ENCODE results near the gene ZC3H7B. TPM values are rescaled to one million over a fixed set of nuclear protein-coding genes. Genes with fewer than 3 reads are reported as not detected.

Gene ZC3H7B
- total RNA-seq, 1 donor from 2014 or later, result 44.3 TPM

GRCh38 chr22:41324821-41325528 is 23.6 kb downstream of the ZC3H7B start:
- DNase-seq (ENCODE audit: low read depth), result no peak

- DNase-seq (ENCODE audit: low read depth), result peak; percentile 71
These were observed 25.8 kb downstream of the ZC3H7B start for GRCh38 chr22:41327124-41327523.

- no peak for DNase-seq (ENCODE audit: low read depth)
These were observed 28.8 kb downstream of the ZC3H7B start for GRCh38 chr22:41330169-41330568.

GRCh38 chr22:41332217-41332939 is 31.1 kb downstream of the ZC3H7B start:
- no peak for DNase-seq (ENCODE audit: low read depth)

GRCh38 chr22:41333806-41334205 is 32.5 kb downstream of the ZC3H7B start:
- no peak for DNase-seq (ENCODE audit: low read depth)

GRCh38 chr22:41334215-41334614 is 32.9 kb downstream of the ZC3H7B start:
- peak; percentile 47 for DNase-seq (ENCODE audit: low read depth)

- no peak for DNase-seq (ENCODE audit: low read depth)
These were observed 33.8 kb downstream of the ZC3H7B start for GRCh38 chr22:41334951-41335635.

- DNase-seq (ENCODE audit: low read depth), result no peak
These were observed 37.4 kb downstream of the ZC3H7B start for GRCh38 chr22:41338614-41339212.

GRCh38 chr22:41339823-41340222 is 38.5 kb downstream of the ZC3H7B start:
- no peak for DNase-seq (ENCODE audit: low read depth)

- no peak for DNase-seq (ENCODE audit: low read depth)
These were observed 39.0 kb downstream of the ZC3H7B start for GRCh38 chr22:41340357-41340756.

GRCh38 chr22:41341012-41341411 is 39.7 kb downstream of the ZC3H7B start:
- DNase-seq (ENCODE audit: low read depth), result no peak

- no peak for DNase-seq (ENCODE audit: low read depth)
These were observed 40.7 kb downstream of the ZC3H7B start for GRCh38 chr22:41341990-41342389.

- DNase-seq (ENCODE audit: low read depth), result no peak
These were observed 42.0 kb downstream of the ZC3H7B start for GRCh38 chr22:41343300-41343699.

GRCh38 chr22:41343717-41344116 is 42.4 kb downstream of the ZC3H7B start:
- DNase-seq (ENCODE audit: low read depth), result no peak

- DNase-seq (ENCODE audit: low read depth), result no peak
These were observed 43.0 kb downstream of the ZC3H7B start for GRCh38 chr22:41344189-41344788.

- DNase-seq (ENCODE audit: low read depth), result no peak
These were observed 44.5 kb downstream of the ZC3H7B start for GRCh38 chr22:41345807-41346335.

- DNase-seq (ENCODE audit: low read depth), result no peak
These were observed 45.9 kb downstream of the ZC3H7B start for GRCh38 chr22:41347066-41347859.

- no peak for DNase-seq (ENCODE audit: low read depth)
These were observed 47.7 kb downstream of the ZC3H7B start for GRCh38 chr22:41348964-41349484.

- no peak for DNase-seq (ENCODE audit: low read depth)
These were observed 48.8 kb downstream of the ZC3H7B start for GRCh38 chr22:41350087-41350486.

GRCh38 chr22:41351011-41351410 is 49.7 kb downstream of the ZC3H7B start:
- no peak for DNase-seq (ENCODE audit: low read depth)

Data from myocyte (in vitro differentiated cells).